Adipose tissue (tissue), 3 donors: ENCODE data around the gene NEURL1B. TPM values are rescaled to one million over a fixed set of nuclear protein-coding genes. Genes with fewer than 3 reads are reported as not detected.
"Not testable (repeated sequence)": the region's sequence is repeated elsewhere in the genome, so short reads cannot be mapped to it uniquely, and the experiment has no call there.

Source experiments
- H3K27ac ChIP-seq: one replicate; pipeline ENCODE4 v1.5.1; 2013; ENCODE audit warnings: low read depth, low read length
- WGBS, 3 donors: extraction: QIAGEN DNeasy Blood & Tissue Kit; methylation state at CpG; one replicate each; pipeline ENCODE4 v1.1.7; 2013; 5-methylcytosine and 5-hydroxymethylcytosine counted together
- polyA plus RNA-seq, 3 donors: library from polyadenylated mRNA; stranded (reverse); fragments of 200-250 nt; gene quantifications; one replicate each; pipeline ENCODE4 v1.2.3, GENCODE V29; 2013
- donor health status: healthy with polysubstance abuse.
- donor health status: Bipolar disorder and iron deficiency.
- donor health status: healthy.

NEURL1B gene
- polyA plus RNA-seq, 3 donors = 3.7 to 17.5 (median 12.8) TPM

DNA sequence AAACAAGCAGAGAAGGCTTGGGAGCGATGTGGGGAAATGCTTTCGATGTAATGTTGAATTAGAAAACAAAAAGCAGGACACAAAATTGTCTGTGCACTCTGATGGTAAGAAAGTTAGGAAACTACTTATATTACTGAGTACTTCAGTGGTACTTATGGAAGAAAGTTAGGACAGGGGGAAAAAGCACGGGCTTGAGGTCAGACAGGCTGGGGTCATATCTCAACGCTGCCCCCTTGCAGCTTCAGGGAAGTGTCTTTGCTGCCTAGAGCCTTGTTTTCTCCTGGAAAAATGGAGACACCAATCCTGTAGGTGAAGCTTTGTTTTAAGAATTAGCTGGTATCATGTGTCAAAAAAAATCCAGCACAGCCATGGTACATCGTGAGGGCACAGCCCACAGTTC, 23.0 kb downstream of the NEURL1B start:
- WGBS, 3 donors = 65 to 81% (median 74%) methylated on average over 5 of the region's 5 CpGs
- H3K27ac ChIP-seq = no peak overlapping the region

DNA sequence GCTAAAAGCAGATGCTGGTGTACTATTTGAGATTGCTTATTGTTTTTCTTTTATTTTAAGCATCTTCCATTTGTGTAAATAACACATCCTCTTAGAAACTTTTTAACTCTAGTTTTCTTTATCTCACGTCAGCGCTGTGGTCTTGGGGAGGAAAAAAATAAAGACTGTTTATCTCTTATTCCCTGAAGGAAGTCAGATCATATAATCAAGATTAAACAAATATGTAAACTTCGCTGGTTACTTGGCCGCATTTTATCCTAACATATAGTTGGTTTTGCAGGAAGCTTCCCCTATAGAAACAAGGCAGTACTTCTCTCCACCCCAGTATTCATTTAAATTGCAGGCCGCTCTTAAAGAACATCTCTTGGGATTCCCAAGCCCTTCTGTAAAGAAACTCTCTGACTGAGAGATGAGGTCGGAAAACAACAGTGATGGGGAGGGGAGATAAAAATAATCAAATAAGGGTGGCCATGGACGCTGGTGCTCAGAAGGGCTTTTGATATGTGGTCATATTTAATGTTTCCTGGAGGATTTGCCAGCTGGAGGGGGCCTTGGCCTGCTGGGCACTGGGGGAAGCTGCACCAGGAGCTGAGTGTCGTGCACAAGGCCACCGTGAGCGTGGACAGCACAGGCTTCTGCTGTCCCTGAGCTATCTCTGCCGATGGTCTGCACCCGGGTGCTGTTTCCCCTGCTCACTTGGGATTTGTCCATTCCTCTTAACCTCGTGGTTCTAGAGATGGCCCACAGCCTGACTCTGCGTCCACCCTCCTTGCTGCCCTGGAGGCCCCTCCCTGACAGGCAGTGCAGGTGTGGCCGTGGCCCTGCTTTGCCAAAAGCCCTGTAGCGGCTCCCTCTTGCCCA, 23.8 kb downstream of the NEURL1B start:
- 57 to 71% (median 68%) methylated on average over 16 of the region's 16 CpGs for WGBS, 3 donors
- no peak overlapping the region for H3K27ac ChIP-seq

DNA sequence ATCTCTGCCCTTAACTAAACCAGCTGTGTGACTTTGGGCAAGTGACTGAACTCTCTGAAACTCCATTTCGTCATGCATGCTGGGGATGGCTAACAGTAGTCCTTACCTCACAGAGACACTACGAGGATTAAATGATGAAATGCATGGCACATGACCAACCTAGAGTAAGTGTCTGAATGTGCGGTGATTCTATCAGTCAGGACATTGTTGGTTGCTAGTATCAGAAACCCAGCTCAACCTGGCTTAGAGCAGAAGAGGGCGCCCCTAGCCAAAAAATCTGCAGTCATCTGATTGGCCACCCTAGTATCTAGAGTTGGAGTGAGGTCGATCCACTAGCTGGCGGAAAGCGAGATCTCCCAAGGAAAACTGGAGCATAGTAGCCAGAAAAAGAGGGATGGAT, 25.2 kb downstream of the NEURL1B start:
- no peak overlapping the region for H3K27ac ChIP-seq
- WGBS, 3 donors = 64 to 82% (median 70%) methylated on average over 7 of the region's 7 CpGs

DNA sequence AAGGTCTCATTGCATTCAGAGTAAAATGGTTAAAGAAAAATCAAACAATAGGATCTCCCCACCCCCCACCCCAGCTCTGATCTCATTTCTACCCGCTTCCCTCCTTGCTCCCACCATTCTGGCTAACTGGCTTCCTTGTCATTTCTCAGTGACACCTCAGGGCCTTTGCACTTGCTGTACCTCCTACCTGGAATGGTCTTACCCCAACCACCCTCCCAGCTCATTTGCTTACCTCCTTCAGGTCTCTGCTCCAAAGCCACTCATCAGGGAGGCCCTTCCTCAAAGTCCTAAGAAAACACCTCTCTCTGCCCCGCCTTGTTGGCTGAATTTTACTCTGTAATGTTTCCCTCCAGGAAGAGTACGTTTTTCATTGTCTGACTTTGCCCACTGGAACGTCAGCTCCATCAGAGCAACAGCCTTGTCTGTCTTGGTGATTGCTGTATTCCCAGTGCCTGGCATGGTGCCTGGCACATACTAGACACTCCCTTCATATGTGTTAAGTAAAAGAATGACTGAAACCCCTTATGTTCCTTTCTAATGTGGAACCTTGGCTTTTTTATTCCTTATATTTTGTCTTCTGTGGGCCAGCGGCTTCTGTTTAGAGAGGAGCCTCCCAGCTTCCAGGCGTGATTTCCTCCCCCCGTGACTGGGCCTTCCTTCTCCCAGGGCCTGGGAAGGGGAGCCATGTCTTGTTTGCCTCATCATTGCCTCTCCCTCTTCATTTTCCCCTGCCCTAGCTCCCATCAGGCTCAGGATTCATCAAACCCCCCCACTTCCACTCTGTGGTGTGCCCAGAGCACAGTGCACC, 26.9 kb downstream of the NEURL1B start:
- WGBS, 3 donors = 66 to 90% (median 74%) methylated on average over 7 of the region's 7 CpGs
- H3K27ac ChIP-seq = no peak overlapping the region

DNA sequence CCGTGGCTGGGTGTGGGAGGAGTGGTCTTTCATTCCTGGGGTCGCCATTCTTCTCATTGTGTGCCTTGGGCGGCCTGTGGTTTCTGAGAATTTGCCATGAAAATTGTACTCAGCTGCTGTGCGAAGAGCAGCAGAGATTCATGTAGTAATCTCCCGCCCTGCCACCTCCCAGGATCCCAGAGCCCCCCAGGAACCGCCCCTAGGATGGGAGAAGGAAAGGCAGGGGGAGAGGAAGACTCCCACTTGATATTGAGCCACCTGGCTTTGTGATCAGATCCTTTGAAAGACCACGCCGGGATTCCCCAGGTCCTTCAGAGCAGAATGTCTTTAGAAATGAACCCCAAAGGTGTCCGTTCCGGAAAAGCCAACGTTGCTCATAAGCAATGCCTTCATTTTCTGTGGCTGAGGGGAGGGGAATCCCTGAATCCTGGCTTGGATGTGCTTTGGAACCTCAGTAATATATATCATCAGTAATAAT, 27.6 kb downstream of the NEURL1B start:
- 58 to 87% (median 58%) methylated on average over 11 of the region's 11 CpGs for WGBS, 3 donors
- H3K27ac ChIP-seq = peak overlapping the region; percentile 51

DNA sequence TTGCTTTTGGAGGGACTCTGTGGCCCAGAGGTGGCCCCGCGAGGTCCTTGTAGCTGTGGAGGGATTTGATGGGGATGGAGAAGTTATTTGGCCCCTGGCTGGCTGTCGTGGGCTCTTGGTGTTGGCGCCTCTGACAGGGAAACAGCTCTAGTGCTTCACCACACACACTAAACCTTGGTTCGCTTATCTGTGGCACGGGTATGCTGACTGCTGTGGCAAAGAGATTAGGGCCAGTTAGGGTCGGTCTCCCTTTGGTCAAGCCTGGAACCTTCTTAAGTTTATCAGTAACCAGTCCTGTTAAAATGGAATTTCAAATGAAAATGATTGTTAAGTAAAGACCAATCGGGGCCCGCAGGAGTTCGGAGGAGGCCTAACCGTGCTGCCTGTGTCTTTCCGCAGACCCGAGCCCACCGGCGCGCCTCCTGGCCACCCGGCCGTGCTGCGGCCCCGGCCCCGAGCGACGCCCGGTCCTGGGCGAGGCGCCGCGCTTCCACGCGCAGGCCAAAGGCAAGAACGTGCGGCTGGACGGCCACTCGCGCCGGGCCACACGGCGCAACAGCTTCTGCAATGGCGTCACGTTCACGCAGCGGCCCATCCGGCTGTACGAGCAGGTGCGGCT, 28.4 kb downstream of the NEURL1B start:
- WGBS, 3 donors = 73 to 91% (median 84%) methylated on average over 39 to 45 of the region's 45 CpGs
- no peak overlapping the region for H3K27ac ChIP-seq

DNA sequence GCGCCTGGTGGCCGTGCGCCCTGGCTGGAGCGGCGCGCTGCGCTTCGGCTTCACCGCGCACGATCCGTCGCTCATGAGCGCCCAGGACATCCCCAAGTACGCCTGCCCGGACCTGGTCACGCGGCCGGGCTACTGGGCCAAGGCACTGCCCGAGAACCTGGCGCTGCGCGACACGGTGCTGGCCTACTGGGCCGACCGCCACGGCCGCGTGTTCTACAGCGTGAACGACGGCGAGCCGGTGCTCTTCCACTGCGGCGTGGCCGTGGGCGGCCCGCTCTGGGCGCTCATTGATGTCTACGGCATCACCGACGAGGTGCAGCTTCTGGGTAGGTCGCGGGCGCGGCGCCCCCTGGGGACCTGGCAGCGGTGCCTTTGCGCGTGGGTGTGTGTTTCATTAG, 28.9 kb downstream of the NEURL1B start:
- no peak overlapping the region for H3K27ac ChIP-seq
- WGBS, 3 donors = 83 to 92% (median 87%) methylated on average over 50 to 51 of the region's 51 CpGs

DNA sequence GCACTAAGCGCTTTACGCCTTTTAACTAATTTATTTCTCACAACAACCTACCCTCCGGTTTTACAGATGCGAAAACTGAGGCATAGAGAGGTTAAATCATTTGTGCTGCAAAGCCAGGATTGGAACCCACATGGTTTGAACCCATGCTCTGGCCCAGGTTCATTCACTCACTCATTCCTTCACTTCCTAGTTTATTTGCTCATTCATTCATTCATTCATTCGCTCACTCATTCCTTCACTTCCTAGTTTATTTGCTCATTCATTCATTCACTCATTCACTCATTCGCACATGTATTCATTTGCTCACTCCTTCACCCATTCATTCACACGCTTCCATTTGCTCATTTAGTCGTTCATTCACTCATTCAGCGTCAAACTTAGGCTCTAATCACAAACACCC, 29.4 kb downstream of the NEURL1B start:
- no peak overlapping the region for H3K27ac ChIP-seq
- 91 to 98% (median 95%) methylated on average over 9 of the region's 9 CpGs for WGBS, 3 donors

DNA sequence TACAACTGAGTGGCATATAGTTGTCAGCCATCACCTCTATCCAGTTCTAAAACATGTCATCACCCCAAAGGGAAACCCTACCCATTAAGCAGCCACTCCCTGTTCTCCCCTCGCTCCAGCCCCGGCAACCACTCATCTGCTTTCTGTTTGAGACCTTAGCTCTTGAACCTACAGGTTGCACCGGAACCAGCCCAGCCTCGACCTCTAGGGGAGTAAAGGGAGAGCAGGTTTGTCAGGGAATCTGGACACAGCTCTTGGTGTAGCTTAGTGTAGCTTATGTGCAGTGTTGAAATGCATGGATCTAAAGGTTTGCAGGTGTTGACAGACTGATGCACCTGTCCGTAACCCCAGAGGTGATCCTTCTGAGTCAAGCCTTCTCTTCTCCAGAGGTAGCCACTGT, 30.0 kb downstream of the NEURL1B start:
- WGBS, 3 donors = 75 to 96% (median 87%) methylated on average over 5 of the region's 5 CpGs
- H3K27ac ChIP-seq = no peak overlapping the region

DNA sequence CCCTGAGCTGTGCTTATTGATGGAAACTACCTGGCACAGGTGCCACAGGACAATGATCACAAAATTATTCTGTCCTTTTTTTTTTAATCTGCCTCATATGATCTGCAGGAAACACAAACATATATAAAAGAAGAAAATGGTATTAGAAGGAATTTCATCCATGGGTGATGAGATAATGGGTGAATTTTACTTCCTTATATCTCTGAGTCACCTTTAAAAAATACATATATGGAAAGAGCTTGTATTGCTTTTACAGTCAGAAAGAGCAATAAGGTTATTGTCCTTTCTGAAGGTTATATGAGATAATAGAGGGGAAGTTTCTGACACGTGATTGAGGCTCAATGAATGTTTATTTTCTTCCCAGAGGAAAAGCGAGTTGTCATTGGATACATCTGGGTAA, 31.6 kb downstream of the NEURL1B start:
- H3K27ac ChIP-seq = no peak overlapping the region

DNA sequence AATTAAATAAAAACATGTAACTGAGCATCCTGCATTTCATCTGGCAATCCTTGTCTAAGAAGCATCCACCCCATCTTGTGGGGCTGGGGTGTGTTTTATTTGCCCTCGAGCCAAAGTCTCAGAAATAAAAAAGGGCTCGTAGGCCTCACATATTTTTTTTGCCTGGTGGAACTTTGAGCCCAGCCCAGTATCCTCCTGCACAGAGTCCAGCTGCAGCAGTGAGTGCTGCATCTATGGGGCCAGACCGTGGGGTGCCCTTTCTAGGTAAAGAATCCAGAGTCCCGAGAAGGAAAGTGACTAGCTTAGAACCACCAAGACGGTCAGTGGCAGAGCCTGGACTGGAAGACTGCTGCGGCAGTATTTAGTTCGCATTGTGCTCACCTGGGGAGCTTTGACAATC, 33.1 kb downstream of the NEURL1B start:
- WGBS, 3 donors = 81 to 96% (median 85%) methylated on average over 7 of the region's 7 CpGs
- H3K27ac ChIP-seq = no peak overlapping the region

More for the DNA sequence above, 31.6 kb downstream of the NEURL1B start:
- WGBS, 3 donors = 46 to 77% (median 70%) methylated on average over 2 of the region's 2 CpGs

DNA sequence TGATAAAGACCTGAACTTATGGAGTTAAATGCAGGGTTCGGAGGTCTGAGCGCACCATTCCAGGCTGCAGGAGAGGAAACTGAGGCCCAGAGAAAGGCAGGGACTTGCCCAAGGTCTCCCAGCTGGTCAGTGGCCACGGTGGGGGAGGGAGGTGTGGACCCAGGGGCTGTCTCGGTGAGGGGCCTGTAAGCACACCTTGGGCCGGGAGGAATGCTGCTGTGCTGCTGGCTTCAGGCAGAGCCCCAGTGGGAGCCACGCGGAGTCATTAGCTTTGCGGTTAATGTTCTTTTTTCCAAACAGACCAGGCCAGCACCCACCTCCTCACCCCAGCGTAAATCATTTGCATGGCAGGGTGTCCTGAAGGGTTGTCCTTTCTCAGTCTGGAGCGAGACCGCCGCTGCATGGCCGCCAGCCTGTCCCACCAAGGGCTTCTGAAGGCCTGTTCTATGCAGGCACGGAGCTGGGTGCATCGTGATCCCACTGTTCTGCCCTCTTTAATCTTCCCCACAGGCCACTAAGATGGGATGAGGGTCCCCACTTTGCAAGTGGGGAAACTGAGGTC, 35.9 kb downstream of the NEURL1B start:
- 90 to 91% (median 90%) methylated on average over 15 of the region's 15 CpGs for WGBS, 3 donors
- H3K27ac ChIP-seq = no peak overlapping the region

DNA sequence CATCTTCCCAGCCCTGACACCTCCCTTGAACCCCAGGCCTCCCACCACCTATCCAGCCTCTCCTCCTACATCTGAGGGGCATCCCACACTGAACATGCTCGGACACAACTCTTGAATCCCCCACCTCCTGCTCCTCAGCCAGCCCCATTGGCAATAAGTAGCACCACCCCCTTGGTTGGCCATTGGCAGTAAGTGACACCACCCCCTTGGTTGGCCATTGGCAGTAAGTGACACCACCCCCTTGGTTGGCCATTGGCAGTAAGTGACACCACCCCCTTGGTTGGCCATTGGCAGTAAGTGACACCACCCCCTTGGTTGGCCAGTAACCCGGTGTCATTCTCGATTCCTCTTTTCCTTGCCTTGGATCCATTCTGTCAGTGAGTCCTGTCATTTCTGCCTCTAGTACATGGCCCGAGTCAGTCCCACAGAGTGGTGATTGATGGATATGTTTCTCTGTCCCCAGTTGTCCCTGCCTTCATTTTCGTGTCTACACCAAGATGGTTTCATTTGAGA, 37.4 kb downstream of the NEURL1B start:
- 79 to 92% (median 81%) methylated on average over 5 of the region's 5 CpGs for WGBS, 3 donors
- not testable (repeated sequence) for H3K27ac ChIP-seq

DNA sequence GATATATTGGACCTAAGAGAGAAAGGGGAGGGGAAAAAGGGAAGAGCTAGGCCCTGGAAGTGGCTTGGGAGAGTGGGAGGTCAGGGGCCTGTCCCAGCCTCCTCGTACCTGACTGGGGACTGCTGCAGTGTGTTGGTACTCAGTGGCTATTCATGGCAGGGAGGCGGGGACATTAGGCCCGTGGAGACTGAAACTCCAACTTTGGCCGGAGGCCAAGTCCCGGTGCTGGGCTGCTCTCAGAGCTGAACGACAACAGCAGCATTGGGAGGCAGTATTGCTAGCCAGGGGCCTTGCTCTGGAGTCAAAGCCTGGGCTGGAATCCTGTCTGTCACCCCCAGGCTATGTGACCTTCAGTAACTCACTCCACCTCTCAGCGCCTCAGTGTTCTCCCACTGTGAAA, 37.8 kb downstream of the NEURL1B start:
- 35 to 55% (median 41%) methylated on average over 7 of the region's 7 CpGs for WGBS, 3 donors
- H3K27ac ChIP-seq = no peak overlapping the region

DNA sequence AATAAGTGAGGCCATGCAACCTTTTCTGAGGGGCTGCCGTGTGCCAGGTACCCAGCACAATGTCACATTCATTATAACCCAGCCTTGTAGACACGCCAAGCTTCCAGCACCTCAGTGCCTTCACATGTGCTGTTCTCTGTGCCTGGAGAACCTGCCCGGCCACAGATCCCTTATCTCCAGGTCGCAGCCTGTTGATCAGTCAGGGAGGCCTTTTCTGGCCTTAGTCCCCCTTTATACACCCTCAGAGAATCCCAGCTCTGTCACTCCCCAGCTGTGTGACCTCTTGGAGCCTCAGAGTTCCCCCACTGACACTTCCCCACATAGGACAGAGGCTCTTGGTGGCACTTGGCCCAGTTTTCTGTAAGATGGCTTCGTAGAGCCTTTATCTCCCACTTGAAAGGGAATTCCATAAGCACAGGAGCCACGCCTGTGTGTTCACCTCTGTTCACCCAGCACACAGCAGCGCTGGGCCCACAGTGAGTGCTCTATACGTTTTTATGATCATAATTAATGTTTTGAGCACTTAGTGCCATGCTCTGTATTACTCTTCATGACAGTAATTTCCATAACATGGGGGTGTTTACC, 38.7 kb downstream of the NEURL1B start:
- H3K27ac ChIP-seq = no peak overlapping the region
- 75 to 87% (median 83%) methylated on average over 8 of the region's 8 CpGs for WGBS, 3 donors

DNA sequence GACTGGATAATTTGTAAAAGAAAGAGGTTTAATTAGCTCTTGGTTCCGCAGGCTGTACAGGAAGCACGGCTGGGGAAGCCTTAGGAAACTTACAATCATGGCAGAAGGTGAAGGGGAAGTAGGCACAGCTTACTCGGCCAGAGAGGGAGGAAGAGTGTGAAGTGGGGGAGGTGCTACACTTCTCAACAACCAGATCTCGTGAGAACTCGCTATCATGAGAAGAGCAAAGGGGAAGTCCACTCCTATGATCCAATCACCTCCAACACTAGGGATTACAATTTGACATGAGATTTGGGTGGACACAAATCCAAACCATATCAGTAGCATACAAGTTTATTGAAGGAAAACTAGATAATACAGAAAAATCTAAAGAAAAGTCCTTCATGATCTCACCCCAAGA, 39.9 kb downstream of the NEURL1B start:
- H3K27ac ChIP-seq = no peak overlapping the region
- WGBS, 3 donors = 38 to 78% (median 44%) methylated on average over 5 of the region's 5 CpGs

DNA sequence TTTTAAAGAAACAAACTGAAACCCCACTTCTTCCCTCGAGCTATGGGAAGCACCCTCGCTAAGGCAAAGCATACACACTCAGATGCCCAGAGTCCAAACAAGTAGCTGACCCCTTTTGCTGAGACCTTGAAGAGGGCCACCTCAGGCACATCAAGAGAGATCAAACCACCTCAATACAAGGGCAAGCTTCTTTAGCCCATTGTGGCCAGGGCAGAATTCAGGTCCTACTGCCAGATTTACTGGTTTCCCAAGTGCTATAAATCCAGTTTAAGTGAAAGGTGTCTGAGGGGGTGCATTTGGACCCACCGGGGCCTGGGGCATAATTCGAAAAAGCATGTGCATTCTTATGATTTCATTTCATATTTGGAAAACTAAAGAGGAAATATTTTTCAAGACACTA, 40.4 kb downstream of the NEURL1B start:
- no peak overlapping the region for H3K27ac ChIP-seq
- WGBS, 3 donors = 87 to 95% (median 88%) methylated on average over 4 of the region's 4 CpGs

DNA sequence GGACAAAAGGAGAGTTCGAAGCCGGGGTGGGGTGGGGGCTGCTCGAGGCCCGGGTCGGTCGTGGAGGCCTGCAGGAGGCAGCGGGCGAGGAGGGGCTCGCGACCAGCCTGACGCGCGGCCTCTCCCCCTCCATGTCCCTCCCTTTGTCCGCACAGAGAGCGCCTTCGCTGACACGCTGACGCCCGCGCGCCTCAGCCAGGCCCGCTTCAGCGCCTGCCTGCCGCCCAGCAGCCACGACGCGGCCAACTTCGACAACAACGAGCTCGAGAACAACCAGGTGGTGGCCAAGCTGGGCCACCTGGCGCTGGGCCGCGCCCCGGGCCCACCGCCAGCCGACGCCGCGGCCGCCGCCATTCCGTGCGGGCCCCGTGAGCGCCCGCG, 42.2 kb downstream of the NEURL1B start:
- WGBS, 3 donors = 63 to 84% (median 83%) methylated on average over 25 to 47 of the region's 47 CpGs

More for the DNA sequence above, 42.2 kb downstream of the NEURL1B start:
- H3K27ac ChIP-seq = no peak overlapping the region
